Stimulated activated CD8-positive, alpha-beta memory T cell treated with anti-CD3 and anti-CD28 coated beads, Interleukin-12 subunit alpha, Interleukin-12 subunit beta, amount 100 ng/mL, for 4 hours (primary cell): ENCODE results near the gene MASP1.

Experiments used
- DNase-seq: peaks from one replicate; pipeline ENCODE4 v3.0.0-alpha.2; 2020; ENCODE audit warnings: low read depth

Gene MASP1, protein sequence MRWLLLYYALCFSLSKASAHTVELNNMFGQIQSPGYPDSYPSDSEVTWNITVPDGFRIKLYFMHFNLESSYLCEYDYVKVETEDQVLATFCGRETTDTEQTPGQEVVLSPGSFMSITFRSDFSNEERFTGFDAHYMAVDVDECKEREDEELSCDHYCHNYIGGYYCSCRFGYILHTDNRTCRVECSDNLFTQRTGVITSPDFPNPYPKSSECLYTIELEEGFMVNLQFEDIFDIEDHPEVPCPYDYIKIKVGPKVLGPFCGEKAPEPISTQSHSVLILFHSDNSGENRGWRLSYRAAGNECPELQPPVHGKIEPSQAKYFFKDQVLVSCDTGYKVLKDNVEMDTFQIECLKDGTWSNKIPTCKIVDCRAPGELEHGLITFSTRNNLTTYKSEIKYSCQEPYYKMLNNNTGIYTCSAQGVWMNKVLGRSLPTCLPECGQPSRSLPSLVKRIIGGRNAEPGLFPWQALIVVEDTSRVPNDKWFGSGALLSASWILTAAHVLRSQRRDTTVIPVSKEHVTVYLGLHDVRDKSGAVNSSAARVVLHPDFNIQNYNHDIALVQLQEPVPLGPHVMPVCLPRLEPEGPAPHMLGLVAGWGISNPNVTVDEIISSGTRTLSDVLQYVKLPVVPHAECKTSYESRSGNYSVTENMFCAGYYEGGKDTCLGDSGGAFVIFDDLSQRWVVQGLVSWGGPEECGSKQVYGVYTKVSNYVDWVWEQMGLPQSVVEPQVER

DNA sequence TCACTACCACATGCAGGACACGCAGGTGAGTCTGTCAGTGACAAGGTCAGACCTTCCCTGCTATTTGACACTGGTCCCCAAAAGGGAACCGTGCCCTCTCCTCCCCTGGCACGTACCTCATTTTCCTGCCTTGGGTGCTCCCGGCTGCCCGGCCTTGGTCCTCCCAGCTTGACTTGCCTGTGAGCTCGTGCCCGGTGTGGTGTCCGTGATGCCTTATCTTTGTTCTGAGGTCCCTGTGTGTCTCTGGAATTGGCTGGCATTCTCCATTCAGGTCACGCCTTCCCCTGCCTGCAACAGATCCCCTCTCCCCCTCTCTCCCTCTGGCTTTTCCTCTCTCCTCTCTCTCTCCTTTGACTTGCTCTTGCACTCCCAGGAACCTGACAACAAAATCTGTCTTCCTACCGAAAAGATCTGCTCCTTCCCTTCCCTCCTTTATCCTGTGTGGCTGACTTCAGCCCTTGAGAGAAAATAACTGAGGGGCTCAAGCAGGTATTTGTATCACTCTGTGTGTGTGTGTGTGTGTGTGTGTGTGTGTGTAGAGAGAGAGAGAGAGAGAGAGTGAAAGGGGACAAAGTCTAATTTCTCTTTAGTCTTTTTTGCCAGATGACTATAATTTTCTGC lies at the start of gene MASP1:
MASP1 (minus strand) TSS at position 226 of the 621 bp plus-strand sequence; CDS start at position 121, 105 bp downstream.
- no peak for DNase-seq

DNA sequence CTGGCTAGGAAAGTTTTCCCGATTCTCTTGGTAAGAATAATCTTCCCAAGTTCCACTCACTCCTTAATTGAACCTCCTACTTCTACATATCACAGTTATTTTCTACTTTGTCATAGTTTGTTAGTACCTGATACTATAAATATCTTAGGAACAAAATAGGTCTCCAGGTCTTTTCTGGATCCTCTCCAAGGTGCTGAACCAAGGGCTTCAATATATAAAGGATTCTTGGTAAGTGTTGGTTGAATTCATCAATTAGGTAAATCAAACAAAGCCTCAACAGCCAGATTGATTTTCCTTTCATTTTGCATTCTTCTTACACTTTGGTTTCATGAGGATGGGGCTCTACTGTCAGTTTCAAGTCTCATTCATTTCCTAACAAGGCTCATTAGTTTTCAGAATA lies 49.0 kb upstream of the MASP1 start:
- no peak for DNase-seq

DNA sequence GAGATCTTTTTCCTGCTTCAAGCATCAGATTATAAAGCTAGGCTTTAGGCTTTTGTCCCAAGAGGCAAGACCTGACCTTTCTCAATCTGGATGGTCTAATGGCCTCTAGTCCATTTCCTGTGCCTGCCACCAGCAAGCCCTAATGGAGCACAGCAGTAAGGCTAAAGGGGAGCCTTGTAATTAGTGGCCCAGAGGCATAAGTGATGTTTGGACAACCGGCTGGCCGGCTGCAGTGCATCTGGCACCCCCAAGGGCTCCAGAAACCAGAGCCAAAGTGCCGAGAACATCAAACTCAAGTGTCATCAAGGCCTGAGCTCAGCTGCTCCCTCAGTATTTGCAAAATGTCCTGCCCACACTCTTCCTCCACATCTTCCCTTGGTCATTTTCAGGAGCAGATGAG lies 44.8 kb upstream of the MASP1 start:
- DNase-seq, result no peak

DNA sequence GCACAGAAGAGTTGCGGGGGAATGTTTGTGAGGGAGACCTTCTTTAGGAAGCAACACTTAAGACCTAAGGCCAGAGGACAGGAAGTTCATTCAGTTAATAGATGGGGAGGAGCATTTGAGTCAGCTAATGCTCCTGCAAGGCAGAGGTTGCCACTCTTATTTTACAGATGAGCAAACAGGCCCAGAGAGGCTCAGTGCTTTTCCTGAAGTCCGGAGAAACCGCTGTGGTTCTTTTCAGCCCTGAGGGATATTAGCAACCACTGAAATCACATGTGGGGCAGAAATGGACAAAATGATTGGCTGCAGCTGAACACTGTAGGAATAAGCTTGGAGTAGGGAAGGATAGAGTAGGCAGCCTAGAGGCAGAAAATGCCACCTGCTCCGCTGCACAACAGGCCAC lies 43.4 kb upstream of the MASP1 start:
- DNase-seq, result no peak

DNA sequence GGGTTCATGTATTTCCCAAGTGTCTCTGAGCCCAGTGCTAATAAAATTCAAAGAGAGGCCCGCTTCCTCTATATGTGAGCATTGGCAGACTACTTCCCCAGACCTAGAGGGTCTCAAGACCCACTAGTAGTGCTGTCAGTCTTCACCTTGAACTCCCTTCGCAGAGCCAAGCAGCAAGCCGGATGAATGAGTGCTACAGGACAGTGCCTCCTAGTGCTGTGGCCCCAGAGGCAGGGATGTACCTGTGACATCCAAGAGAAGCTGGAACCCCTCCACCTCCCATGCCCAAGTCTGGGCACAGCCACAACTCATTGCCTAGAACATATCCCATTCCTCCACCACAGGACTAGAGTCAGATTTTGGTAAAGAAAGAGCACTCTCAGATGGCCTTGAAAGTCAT lies 37.2 kb upstream of the MASP1 start:
- DNase-seq, result no peak

DNA sequence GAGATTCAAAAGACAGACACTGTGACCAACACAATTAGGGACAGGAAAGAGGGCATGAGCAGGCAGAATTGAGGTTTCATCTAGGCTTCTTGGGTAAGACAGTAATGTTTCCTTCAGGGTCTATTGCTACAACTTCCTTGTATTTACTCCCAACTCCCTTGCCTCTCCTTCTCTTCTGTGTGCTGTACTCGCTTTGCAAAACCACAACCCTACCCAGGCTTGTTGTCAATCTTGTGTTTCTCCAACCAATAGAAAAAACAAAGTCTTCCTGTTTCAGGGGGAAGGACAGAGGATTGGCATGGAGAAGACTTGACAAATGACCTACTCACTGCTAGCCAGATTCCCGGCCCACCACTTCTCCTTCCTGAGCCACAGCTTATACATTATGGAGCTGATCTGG lies 36.3 kb upstream of the MASP1 start:
- no peak for DNase-seq

DNA sequence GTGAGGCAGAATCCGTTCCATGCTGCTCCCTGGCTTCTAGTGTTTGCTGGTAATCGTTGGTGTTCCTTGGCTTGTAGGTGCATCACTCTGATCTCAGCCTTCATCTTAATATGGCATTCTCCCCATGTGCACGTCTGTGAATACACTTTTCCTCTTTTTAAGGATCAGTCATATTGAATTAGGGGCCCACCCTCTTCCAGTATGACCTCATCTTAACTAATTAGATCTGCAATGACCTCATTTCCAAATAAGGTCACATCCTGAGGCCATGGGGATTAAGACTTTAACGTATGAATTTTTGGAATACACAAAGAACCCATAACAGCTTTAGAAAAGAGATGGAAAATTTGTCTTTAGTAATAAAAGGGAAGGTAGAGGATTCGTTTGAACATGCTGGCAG lies 34.1 kb upstream of the MASP1 start:
- no peak for DNase-seq

DNA sequence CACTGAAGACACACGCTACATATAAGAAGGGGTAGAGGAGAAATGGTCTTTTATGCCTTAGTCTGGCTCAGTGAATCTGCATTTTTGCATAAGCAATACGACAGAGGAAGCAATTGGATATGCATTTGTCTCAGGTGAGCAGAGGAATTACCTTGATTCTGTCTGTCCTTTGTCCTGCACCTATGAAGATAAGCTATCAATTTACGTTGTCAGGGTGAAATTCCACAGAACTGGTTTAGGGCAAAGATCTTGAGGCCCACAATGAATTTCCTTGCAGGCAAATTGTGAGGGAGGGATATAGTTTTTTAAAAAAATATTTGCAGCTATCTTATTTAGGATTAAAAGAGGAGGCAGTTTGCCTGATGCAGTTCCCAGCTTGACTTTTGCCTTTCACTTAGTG lies 31.6 kb upstream of the MASP1 start:
- no peak for DNase-seq

DNA sequence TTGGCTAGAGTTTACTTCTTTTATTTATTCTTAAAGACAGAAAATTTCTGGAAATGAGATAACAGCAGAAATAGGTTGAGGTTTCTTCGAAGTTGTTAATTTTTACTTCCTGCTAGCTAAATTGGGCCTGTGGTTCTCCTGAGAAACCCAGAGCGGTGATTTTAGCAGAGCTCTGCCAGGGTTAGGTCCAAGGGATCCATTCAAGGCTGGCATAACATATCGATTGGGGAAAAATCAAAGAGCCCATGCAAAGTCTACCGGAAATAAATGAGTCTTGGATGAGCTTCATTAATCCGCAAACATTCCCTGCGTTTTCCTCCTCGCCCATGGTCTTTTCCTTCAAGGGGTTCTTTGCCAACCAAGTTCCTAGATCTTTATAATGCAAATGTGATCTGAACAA lies 30.8 kb upstream of the MASP1 start:
- DNase-seq, result no peak

DNA sequence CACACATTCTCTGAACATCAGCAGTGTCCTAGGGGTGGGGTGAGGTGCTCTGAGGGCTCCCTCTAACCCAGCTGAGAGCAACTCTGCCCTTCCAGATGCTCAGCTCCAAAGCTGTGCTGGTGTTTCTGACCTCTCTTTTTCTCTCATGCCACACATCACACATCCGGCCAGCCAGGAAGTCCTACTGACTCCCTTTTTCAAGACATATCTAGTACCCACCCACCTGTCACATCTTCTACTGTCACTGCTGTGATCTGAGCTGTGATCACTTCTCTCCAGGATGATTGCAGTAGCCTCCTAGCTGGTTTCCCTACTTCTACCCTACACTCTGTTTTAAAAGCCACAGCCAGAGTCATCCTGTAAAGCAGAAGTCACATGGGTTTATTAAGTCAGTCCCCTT lies 30.2 kb upstream of the MASP1 start:
- DNase-seq, result no peak

DNA sequence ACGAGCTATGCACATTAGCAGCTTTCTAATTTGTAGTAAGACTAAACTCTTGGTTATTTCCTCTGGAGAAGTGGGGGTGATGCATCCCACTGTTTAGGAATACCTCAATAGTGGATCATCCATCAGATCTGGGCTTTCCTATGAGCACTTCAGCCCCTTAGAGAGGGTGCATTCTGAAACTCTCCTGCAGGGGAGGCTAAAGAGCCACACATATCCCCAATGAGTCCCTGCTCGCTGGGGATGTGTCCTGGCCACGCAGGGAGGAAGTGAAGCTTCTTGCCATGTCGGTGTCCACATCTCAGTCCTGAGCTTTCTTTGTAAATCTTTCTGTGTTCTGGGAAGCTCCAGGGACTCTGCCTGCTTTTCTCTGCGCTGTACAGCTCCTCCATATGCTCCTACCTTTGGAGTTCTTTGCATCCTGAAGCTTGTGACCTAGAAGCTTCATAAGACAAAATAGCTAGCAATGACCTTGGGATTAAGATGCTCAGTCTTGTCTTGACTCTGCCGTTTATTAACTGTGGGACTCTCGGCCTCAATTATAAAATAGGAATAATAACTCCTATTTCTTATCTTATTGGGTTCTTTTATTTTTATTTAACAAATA lies 28.3 kb upstream of the MASP1 start:
- no peak for DNase-seq

DNA sequence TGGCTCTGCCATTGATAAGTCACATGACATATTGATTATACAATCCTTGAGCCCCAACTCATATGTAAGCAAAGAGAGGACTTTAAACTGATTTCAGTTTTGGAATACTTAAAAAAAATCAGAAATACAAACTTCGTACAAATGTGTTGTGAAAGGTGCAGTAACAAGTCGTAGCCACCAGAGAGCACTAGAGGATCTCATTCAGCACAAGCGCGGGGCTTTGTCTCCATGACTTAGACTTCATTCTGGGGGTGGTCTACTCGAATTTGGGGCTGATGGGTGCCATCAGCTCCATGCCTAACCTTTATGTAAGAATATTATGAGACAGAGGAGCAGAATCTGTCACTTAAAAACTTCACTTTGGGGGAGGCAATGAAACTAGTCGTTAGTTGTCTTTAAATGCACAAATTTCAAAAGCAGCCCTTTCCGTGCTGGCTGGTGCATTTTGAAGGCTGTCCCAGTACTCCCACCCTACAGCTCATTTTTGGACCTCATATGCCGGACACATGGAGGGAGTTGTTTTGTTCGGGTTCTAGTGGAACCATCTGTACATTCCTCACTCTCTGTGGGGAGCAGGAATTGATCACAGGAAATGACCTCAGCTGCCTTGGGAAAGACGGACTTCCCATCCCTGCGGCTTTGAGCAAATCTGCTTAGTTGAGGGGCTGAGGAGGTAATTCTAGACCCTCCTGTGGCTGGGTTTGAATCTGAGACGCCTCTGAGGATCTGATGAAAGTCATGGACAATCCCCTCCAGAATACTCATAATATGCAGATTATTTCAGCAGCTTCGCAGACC lies 27.5 kb upstream of the MASP1 start:
- DNase-seq, result no peak

DNA sequence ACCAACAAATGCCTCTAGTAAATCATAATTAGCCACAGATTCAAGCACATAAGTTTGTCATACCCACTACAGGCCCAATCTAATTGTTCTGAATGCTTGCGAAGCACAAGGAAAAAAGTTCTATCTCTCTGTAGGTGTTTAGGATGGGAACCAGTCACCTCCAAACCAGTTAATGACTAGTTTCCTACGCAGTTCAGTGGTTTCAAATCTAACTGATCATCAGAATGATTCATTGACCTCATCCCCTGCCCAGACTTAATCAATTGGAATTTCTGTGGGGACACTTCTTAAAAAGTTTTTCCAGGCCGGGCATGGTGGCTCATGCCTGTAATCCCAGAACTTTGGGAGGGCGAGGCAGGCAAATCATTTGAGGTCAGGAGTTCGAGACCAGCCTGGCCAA lies 24.3 kb upstream of the MASP1 start:
- no peak for DNase-seq

DNA sequence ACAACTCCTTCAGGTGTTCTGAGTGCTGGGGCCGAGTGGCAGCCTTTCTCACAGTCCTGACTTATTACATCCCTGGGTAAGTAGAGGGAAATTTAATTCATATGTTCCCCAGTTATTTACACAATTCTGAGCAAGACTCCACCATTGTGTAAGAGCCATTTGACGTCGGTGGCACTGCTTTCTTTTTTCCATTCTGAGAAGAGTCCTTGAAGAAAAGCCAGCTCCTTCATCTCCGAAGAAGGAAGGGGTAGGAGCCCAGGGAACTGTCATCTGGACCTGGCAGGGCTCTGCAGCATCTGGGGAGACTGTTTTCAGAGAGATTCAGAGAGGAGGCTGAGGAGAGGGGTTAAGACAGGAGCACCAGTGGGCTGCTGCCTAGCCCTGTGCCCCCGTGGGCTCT lies 22.6 kb upstream of the MASP1 start:
- no peak for DNase-seq

DNA sequence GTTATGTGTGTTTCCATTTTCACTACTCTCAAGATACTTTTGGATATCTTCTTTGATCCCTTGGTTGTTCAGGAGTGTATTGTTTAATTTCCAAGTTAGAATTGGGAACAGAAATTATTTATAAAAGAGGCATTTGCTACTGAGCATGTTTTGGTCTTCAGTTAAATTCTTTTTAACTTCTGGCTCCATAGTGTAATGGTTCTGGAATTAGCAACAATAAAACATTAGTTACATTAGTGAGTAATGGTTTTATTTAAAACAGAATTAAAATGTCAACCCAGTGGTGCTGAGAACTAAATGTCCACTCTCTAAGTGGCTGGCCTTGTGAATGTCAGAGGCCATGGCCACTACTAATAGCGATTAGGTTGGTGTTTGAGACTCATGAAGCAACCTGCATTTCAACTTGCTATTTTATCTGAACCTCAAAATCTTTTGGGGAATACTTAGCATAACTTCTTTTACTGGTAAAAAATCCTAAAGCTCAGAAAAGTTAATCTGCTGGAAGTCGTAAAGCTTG lies 19.5 kb upstream of the MASP1 start:
- DNase-seq, result no peak

DNA sequence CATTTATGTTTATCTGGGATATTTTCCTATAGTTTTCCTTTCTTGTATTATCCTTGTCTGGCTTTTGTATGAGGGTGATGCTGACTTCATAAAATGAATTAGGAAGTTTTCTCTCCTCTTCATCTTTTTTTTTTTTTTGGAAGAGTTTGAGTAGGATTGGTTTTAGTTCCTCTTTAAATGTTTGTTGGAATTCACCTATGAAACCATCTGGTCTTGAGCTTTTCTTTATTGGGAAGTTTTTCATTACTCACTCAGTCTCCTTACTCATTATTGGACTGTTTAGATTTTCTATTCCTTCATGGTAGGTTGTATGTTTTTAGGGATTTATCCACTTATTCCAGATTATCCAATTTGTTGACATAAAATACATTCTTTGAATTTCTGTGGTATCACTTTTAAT lies 18.7 kb upstream of the MASP1 start:
- DNase-seq, result no peak

DNA sequence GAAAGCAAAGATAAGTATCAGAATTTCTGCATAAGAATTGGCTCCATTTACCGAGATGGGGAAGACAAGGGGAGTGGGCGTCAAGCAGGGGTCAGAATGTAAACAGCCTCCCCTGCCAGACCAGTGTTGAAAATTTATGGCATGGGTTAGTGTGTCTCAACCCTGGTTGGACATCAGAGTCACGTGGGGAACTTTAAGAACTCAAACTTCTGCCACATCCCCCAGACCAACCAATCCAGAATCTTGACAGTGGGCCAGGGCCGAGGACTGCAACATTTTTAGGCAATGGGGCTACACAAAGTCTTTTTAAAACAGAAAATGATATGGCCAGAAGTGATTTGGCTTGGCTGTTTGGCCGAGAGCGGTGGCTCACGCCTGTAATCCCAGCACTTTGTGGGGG lies 14.3 kb upstream of the MASP1 start:
- no peak for DNase-seq

DNA sequence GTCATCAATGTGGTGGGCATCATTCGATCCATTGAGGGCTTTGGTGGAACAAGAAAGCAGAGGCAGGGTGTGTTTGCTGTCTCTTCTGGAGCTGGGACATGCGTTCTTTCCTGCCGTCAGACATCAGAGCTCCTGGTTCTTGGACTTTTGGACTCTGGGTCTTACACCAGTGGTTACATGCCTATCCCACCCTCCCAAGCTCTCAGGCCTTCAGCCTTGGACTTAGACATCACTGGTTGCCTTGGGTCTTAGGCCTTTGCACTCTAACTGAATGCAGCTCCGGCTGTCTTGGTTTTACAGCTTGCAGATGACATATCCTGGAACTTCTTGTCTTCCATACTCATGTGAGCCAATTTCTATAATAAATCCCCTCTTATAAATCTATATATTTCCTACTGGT lies 8.1 kb upstream of the MASP1 start:
- DNase-seq, result no peak

DNA sequence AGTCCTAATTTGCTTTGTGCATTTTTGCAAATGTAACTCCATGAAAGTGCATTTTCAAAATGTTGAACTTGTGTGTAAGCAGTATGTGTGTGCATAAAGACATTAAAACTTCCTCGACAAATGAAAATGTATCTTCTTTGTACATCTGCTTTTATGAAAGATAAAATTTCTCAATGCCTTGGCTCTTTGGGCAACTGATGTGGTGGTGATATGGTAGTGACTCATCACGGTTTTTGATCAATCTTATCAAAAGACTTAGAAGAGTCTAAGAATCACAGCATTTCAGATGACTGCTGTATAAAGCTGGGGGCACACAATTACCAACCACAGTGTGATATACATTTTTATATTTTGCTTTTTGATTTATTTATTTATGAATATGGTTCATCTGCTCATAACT lies 5.4 kb upstream of the MASP1 start:
- no peak for DNase-seq

DNA sequence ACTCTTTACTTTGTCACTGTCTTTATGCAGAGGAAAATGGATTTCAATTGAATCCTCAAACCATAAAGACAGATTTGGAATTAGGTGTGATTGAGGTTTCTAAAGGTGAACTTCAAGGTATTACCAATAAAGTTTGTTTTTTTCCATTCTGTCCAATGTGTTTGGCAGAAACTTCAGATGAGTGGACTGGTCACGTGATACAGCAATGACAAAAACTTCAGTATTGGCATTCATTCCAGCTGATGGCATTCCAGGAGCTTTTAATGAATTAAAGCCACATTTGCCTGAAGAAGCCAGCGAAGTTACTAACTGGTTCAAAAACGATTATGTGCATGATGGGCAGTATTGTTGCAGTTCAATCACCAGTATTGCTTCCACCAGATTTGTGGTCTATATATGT lies 4.5 kb upstream of the MASP1 start:
- DNase-seq, result no peak

DNA sequence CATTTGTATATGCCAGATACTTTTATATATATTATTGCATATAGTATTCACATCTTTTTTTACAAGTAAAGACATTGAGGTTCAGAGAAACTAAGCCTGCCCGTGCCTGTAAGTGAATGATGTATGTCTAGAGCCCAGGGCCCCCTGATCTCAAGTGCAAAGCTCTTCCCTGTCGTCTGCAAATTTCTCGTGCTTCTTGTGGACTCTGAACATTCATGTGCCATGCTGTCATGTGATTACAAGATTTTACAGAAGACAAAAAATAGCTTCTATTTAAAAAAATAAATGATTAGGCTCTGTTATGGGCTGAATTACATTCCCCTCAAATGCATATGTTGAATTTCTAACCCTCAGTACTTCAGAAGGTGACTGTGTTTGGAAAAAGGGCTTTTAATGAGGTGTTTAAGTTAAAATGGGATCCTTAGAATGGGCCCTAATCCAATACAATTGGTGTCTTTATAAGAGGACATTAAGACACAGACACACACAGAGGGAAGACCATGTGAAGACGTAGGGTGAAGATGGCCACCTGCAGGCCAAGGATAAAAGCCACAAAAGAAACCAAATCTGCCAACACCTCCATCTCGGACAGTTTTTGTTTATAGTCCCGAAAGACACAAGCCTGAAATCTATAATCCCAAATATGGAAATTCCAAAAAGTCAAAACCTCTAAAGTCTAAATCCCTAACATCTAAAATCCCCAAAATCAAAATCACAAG lies 3.9 kb upstream of the MASP1 start:
- DNase-seq, result no peak
